CD4-positive, alpha-beta memory T cell (primary cell): ENCODE measurements around the gene SIGLEC6. TPM values are rescaled to one million over a fixed set of nuclear protein-coding genes. Genes with fewer than 3 reads are reported as not detected.

ENCODE experiments used
- CTCF ChIA-PET: fragments of 350-600 bp; sonication (Branson Sonifier 250); formaldehyde crosslinking; loops from one replicate; lab custom pipeline; 2021; ENCODE audit warnings: inconsistent platforms; ENCODE audit not compliant: partially characterized antibody; lab: Charles Lee
- POLR2A ChIA-PET: fragments of 350-600 bp; sonication (Branson Sonifier 250); formaldehyde crosslinking; loops from one replicate; lab custom pipeline; 2021; ENCODE audit not compliant: partially characterized antibody; lab: Charles Lee
- DNase-seq, 5 donors: peaks; one replicate each; pipeline versions ENCODE4 v3.0.0 to v3.0.0-alpha.2; 2020 to 2022; ENCODE audit warnings: mixed read lengths in 1 of 5
- H3K27ac ChIP-seq: one replicate; pipeline ENCODE4 v1.7.0; 2013; ENCODE audit warnings: low read depth, low read length
- H3K27me3 ChIP-seq: 2 replicates; pipeline ENCODE4 v1.7.0; 2013; ENCODE audit warnings: mild to moderate bottlenecking, low read length, moderate library complexity; ENCODE audit not compliant: insufficient read depth
- H3K36me3 ChIP-seq: 2 replicates; pipeline ENCODE4 v1.7.0; 2013; ENCODE audit warnings: mild to moderate bottlenecking, low read length, moderate library complexity; ENCODE audit not compliant: insufficient read depth
- H3K4me1 ChIP-seq: 2 replicates; pipeline ENCODE4 v1.7.0; 2013; ENCODE audit warnings: mild to moderate bottlenecking, low read length, moderate library complexity; ENCODE audit not compliant: insufficient read depth
- H3K4me3 ChIP-seq, 2 donors: one replicate each; pipeline ENCODE4 v1.7.0; 2013; ENCODE audit warnings: low read length in 2 of 2, mild to moderate bottlenecking in 1 of 2
- H3K9me3 ChIP-seq, 2 donors: one replicate each; pipeline ENCODE4 v1.7.0; 2013; ENCODE audit warnings: low read length in 2 of 2, control low read depth in 1 of 2; ENCODE audit not compliant: control insufficient read depth in 1 of 2
- H3K27ac Mint-ChIP-seq, 7 donors: one replicate each; pipeline ENCODE4 v1.8.0; 2020 to 2021; ENCODE audit warnings: mixed read lengths in 7 of 7, mild to moderate bottlenecking in 6 of 7, inconsistent platforms in 3 of 7, moderate library complexity in 3 of 7
- H3K27me3 Mint-ChIP-seq, 2 donors: one replicate each; pipeline ENCODE4 v1.8.0; 2020 to 2021; ENCODE audit warnings: mixed read lengths in 2 of 2
- H3K36me3 Mint-ChIP-seq, 2 donors: one replicate each; pipeline ENCODE4 v1.8.0; 2020 to 2021; ENCODE audit warnings: mixed read lengths in 2 of 2, inconsistent platforms in 1 of 2, mild to moderate bottlenecking in 1 of 2
- H3K4me1 Mint-ChIP-seq, 4 donors: one replicate each; pipeline ENCODE4 v1.8.0; 2020 to 2021; ENCODE audit warnings: mixed read lengths in 4 of 4, mild to moderate bottlenecking in 1 of 4
- H3K4me3 Mint-ChIP-seq, 8 donors: one replicate each; pipeline ENCODE4 v1.8.0; 2020 to 2021; ENCODE audit warnings: mixed read lengths in 8 of 8, mild to moderate bottlenecking in 7 of 8, moderate library complexity in 6 of 8, inconsistent platforms in 3 of 8
- H3K9me3 Mint-ChIP-seq, 8 donors: one replicate each; pipeline ENCODE4 v1.8.0; 2020 to 2021; ENCODE audit warnings: mixed read lengths in 8 of 8, mild to moderate bottlenecking in 5 of 8, inconsistent platforms in 3 of 8, moderate library complexity in 1 of 8
- intact Hi-C: fragments of 100-400 bp; cut with micrococcal nuclease; formaldehyde crosslinking; loops from one replicate; pipeline ENCODE4 v1.15.1; 2023
- polyA plus RNA-seq, 2 donors: library from polyadenylated mRNA; unstranded; fragments of 300-500 nt; fragmentation: Illumina TruSeq; gene quantifications; one replicate each; pipeline ENCODE4 v1.2.3, GENCODE V29; 2021
- total RNA-seq, 2 experiments: library from RNA; stranded (reverse); gene quantifications; one replicate each; pipeline ENCODE4 v1.2.3, GENCODE V29; 2021

The SIGLEC6 gene
- total and polyA plus RNA-seq, 4 experiments from 2014 or later: 0.10 TPM; not detected in 3

DNA sequence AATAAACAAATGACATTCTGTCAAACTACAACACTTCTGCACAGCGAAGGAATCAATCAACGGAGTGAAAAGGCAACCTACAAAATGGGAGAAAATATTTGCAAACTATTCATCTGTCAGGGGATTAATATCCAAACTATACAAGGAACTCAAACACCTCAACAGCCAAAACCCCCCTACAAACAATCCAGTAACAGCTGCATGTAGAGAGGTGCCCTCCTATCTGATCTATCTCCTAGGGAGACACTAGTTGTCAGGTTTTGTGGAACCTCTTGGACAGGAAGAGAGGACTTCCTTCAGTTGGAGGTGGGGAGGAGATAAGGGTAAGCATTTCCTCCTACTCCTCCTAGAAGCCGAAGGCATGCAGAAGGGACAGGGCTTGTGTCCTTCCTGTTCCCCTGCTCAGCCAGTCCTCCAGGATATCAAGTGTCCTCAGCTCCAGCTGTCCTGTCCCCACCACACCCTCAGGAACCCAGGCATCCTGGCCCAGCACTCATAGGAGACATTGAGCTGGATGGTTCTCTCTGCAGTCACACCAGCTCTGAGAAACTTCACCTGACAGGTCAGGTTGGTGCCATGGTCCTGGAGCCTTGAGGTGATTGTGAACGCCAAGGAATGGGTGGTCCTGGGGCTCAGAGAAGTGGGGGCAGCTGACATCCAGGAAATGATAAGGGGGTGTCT lies 63.5 kb downstream of the SIGLEC6 start:
- no peak overlapping the region for H3K27ac Mint-ChIP-seq
- no peaks in the 10 kb centered on the region for H3K36me3 Mint-ChIP-seq
- ChIA-PET CTCF (interaction anchor here (1.2 kb wide), 1 partner anchor 189 kb away, joined by 5 read pairs; no protein-coding TSS in a partner anchor), POLR2A (no interaction called here)
- no peaks in the 10 kb centered on the region for H3K9me3 Mint-ChIP-seq
- no peak for DNase-seq
- Histone ChIP-seq H3K36me3 (no peaks in the 10 kb centered on the region), H3K27ac (no peak overlapping the region), H3K9me3 (no peaks in the 10 kb centered on the region), H3K4me1 (no peaks in the 10 kb centered on the region), H3K27me3 (no peaks in the 10 kb centered on the region), H3K4me3 (no peak overlapping the region)
- peaks cover 14 to 24% of the 10 kb centered on the region in 2 donors for H3K27me3 Mint-ChIP-seq
- H3K4me3 Mint-ChIP-seq: no peak overlapping the region
- peaks cover 3 to 15% (median 10%) of the 10 kb centered on the region in 4 donors for H3K4me1 Mint-ChIP-seq
- intact Hi-C loops: no loop called here

Other genes with a start within 250 kb of the SIGLEC6 start
- not detected for gene IGLON5, start 220.0 kb downstream of the SIGLEC6 start, total RNA-seq
- gene IGLON5, start 220.0 kb downstream of the SIGLEC6 start, polyA plus RNA-seq: not detected
- under 1 TPM; 0.22 to 0.26 TPM for gene VSIG10L, start 189.5 kb downstream of the SIGLEC6 start, total RNA-seq
- gene VSIG10L, start 189.5 kb downstream of the SIGLEC6 start, polyA plus RNA-seq: under 1 TPM in 1 of 2 donors, not detected in 1; 0.17 TPM
- 10 to 100 TPM; 51.4 to 53.9 TPM for gene ETFB, start 165.3 kb downstream of the SIGLEC6 start, total RNA-seq
- 10 to 100 TPM; 65.2 to 97.0 TPM for gene ETFB, start 165.3 kb downstream of the SIGLEC6 start, polyA plus RNA-seq
- 1 to 10 TPM; 1.5 to 2.0 TPM for gene CLDND2, start 162.7 kb downstream of the SIGLEC6 start, total RNA-seq
- gene CLDND2, start 162.7 kb downstream of the SIGLEC6 start, polyA plus RNA-seq: not detected
- gene NKG7, start 159.0 kb downstream of the SIGLEC6 start, total RNA-seq: 1 to 10 TPM; 2.7 to 2.8 TPM
- gene NKG7, start 159.0 kb downstream of the SIGLEC6 start, polyA plus RNA-seq: 10 to 100 TPM; 36.5 to 44.3 TPM
- gene LIM2, start 143.7 kb downstream of the SIGLEC6 start, total RNA-seq: not detected
- not detected for gene LIM2, start 143.7 kb downstream of the SIGLEC6 start, polyA plus RNA-seq
- not detected for gene C19orf84, start 141.1 kb downstream of the SIGLEC6 start, total RNA-seq
- not detected for gene C19orf84, start 141.1 kb downstream of the SIGLEC6 start, polyA plus RNA-seq
- under 1 TPM in 1 of 2 experiments, not detected in 1; 0.12 TPM for gene SIGLEC10, start 114.0 kb downstream of the SIGLEC6 start, total RNA-seq
- under 1 TPM in 1 of 2 donors, not detected in 1; 0.39 TPM for gene SIGLEC10, start 114.0 kb downstream of the SIGLEC6 start, polyA plus RNA-seq
- not detected for gene SIGLEC8, start 73.2 kb downstream of the SIGLEC6 start, total RNA-seq
- gene SIGLEC8, start 73.2 kb downstream of the SIGLEC6 start, polyA plus RNA-seq: not detected
- gene CEACAM18, start 53.1 kb downstream of the SIGLEC6 start, total RNA-seq: not detected
- gene CEACAM18, start 53.1 kb downstream of the SIGLEC6 start, polyA plus RNA-seq: not detected
- gene SIGLEC12, start 29.9 kb downstream of the SIGLEC6 start, total RNA-seq: not detected
- not detected for gene SIGLEC12, start 29.9 kb downstream of the SIGLEC6 start, polyA plus RNA-seq
- 10 to 100 TPM; 17.1 to 17.4 TPM for gene ZNF175, start 39.6 kb upstream of the SIGLEC6 start, total RNA-seq
- 1 to 10 TPM in 1 of 2 donors, under 1 TPM in 1; 0.65 to 2.6 TPM for gene ZNF175, start 39.6 kb upstream of the SIGLEC6 start, polyA plus RNA-seq
- gene SIGLEC5, start 98.7 kb upstream of the SIGLEC6 start, total RNA-seq: not detected
- gene SIGLEC5, start 98.7 kb upstream of the SIGLEC6 start, polyA plus RNA-seq: not detected
- 1 to 10 TPM in 1 of 2 experiments, under 1 TPM in 1; 0.69 to 1.4 TPM for gene SIGLEC14, start 115.2 kb upstream of the SIGLEC6 start, total RNA-seq
- gene SIGLEC14, start 115.2 kb upstream of the SIGLEC6 start, polyA plus RNA-seq: under 1 TPM in 1 of 2 donors, not detected in 1; 0.11 TPM
- 10 to 100 TPM; 10.2 to 11.0 TPM for gene SPACA6, start 161.7 kb upstream of the SIGLEC6 start, total RNA-seq
- gene SPACA6, start 161.7 kb upstream of the SIGLEC6 start, polyA plus RNA-seq: 1 to 10 TPM; 2.5 to 2.9 TPM
- gene HAS1, start 192.3 kb upstream of the SIGLEC6 start, total RNA-seq: not detected
- not detected for gene HAS1, start 192.3 kb upstream of the SIGLEC6 start, polyA plus RNA-seq
- gene FPR1, start 220.2 kb upstream of the SIGLEC6 start, total RNA-seq: not detected
- under 1 TPM in 1 of 2 donors, not detected in 1; 0.30 TPM for gene FPR1, start 220.2 kb upstream of the SIGLEC6 start, polyA plus RNA-seq
- gene FPR2, start 229.5 kb upstream of the SIGLEC6 start, total RNA-seq: not detected
- not detected for gene FPR2, start 229.5 kb upstream of the SIGLEC6 start, polyA plus RNA-seq